Measurements from ENCODE around the gene ELFN1.

The ELFN1 gene

DNA sequence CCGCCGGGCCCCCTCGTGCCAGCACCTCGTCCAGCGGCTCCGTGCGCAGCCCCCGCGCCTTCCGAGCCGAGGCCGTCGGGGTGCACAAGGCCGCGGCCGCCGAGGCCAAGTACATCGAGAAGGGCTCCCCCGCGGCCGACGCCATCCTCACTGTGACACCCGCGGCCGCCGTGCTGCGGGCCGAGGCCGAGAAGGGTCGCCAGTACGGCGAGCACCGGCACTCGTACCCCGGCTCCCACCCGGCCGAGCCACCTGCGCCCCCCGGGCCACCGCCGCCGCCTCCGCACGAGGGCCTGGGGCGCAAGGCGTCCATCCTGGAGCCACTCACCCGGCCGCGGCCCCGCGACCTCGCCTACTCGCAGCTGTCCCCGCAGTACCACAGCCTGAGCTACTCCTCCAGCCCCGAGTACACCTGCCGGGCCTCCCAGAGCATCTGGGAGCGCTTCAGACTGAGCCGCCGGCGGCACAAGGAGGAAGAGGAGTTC, 76.5 kb downstream of the ELFN1 start:
- no peak for TF ChIP-seq GATA2 (IDR thresholded peaks at IDR 0.05; ENCODE audit: low read depth, low read length)
- TF ChIP-seq GATA3 (IDR thresholded peaks at IDR 0.05; ENCODE audit: low read depth, low read length) = no peak

DNA sequence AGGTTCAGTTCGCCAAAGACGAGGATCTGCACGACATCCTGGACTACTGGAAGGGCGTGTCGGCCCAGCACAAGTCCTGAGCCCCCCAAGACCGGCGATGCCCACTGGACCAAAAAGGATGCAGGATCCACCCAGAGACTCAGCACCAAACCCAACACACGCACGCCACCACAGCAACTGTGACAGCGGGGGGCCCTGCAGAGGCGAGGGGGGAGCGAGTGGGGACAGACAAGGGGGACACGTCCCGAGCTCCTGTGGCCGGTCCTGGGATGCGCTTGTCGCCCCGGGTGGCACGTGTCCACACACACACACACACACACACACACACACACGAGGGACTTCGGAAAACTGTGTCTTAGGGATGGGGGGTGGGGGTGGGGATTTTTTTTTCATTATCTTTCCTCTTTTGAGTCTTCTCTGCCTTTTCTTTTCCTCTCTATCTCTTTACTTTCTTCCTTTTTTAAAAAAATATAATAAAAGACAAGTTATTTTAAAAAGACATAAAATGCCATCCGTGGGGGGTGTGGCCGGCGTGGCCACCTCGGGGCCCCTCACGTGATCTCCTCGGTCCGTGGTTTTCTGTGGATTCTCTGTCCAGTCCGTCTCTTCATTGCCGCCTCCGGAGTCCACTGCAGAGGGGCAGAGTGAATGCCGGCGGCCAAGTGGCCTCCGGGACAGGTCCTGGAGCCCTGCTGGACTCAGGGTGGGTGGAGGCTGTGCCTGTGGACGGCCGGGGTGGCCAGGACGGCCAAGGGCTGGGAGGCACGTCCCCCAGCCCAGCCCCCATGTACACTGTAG, 77.1 kb downstream of the ELFN1 start:
- TF ChIP-seq GATA3 (IDR thresholded peaks at IDR 0.05; ENCODE audit: low read depth, low read length) = no peak
- TF ChIP-seq GATA2 (IDR thresholded peaks at IDR 0.05; ENCODE audit: low read depth, low read length) = no peak

DNA sequence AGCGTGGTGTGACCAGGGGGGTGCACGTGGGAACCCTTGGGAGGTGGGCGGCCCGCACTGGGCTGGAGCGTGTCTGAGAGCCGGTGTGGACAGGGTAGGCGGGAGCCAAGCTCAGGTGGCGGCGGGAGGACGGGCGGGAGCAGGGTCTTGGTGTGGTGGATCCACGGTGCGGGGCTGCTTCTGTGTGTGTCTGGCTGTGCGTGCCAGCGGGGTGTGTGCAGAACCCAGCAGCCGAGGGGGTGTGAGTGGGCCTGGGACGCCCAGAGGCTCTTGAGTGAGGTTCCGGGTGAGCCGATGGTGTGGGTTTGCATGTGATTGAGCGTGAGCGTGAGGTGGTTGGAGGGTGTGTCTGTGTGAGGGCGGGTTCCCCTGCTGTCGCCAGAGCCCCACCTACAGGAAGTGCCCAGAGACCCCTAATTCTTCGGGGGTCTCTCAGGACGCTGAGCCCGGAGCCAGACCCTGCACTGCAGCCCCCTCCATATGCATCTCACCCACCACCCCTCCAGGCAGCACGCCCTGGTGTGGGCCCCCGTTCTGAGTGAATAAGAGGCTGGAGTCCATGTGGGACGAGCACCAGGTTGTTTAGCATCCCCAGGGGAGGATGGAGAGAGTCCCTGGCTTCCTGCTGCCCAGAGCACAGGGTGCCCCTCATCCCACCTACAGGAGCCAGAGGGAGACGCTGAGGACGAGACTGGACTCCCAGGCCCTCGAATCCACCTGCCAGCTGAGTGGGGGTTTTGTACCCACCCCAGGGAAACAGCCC, 78.2 kb downstream of the ELFN1 start:
- TF ChIP-seq GATA3 (IDR thresholded peaks at IDR 0.05; ENCODE audit: low read depth, low read length) (no peak), GATA2 (IDR thresholded peaks at IDR 0.05; ENCODE audit: low read depth, low read length) (no peak)

DNA sequence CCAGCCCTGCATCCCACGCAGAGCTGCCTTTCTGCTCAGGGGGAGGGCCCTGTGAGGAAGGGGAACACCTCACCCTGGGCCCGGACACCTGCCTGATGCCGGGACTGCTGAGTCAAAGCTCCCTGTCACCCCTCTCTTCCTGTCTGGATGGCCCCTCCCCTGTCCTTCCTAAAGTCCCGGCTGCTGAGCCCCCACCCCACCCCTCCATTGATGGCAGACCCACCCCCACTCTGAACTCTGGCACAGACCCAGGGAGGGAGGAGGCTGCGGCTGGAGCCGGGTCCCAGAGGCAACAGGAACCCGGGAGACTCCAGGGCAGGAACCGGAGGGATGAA, 78.7 kb downstream of the ELFN1 start:
- TF ChIP-seq GATA3 (IDR thresholded peaks at IDR 0.05; ENCODE audit: low read depth, low read length) (no peak), GATA2 (IDR thresholded peaks at IDR 0.05; ENCODE audit: low read depth, low read length) (no peak)

DNA sequence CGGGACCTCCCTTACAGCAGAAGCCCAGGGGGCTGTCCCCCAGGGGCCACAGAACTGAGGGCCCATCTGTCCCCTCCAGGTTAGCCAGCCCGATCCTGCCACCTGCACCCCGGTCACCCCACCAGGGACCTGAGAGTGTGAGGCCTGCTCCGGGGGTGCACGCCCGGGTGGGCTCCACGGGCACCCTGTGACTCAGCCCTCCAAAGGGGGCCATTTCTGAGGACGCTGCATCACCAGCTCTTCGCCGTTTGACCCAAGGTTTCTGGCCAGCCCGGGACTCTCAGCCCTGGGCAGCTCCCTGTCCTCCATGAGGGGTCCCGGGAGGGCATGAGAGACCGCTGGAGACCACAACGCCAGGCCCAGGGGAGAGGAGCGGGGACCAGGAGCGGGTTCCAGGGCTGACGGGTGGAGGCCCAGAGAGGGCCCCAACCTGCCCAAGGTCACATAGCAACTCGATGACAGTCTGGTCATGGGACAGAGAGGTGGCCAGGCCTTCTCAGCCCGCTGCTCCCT, 79.3 kb downstream of the ELFN1 start:
- TF ChIP-seq GATA3 (IDR thresholded peaks at IDR 0.05; ENCODE audit: low read depth, low read length) = no peak
- TF ChIP-seq GATA2 (IDR thresholded peaks at IDR 0.05; ENCODE audit: low read depth, low read length) = no peak

DNA sequence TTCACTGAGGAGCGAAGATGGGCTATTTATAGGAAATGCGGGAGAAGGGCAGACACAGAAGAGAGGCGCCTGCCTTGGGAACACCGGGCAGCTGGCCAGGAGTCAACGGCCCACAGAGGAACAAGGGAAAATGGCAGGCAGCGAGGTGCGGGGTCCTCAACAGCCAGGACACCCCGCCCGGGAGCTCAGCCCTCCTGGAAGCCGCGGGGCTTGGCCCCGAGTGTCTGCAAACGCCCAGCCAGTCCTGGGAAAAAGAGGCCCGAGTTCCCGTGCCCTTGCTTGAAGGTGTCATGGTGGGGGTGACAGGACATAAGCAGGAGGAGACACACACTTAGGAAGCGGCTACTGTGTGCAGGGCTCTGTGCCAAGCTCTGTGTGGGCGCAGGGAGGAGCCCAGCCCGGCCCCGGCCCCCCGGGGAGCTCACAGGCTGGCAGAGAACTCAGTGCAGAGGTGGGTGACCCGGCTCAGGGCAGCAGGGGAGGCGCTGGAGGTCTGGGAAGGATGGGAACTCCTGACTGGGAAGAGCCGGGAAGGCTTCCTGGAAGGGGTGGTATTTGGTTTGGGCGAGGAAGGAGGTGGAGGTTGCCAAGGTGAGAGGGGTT, 79.9 kb downstream of the ELFN1 start:
- no peak for TF ChIP-seq GATA2 (IDR thresholded peaks at IDR 0.05; ENCODE audit: low read depth, low read length)
- TF ChIP-seq GATA3 (IDR thresholded peaks at IDR 0.05; ENCODE audit: low read depth, low read length) = no peak

DNA sequence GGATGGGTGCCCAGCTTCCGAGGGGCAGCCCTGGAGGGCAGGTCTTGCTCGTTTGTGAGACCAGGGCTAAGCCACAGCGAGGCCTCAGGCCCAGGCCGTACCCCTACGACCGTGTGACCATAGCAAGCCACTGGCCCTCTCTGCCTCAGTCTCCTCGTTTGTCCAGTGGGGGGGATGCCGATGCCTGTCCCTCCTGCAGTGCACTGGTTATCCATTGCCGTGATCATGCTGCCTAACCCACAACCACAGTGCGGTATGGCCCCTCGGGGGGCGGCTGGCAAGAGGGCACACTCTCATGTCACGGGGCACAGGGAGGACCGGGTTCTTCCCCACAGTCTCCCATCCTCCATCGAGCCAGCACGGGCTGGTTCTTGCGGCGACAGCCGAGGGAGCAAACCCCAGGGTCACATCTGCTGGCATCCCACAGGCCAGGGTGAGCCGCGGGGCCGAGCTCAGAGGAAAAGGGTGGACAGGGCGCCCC, 80.5 kb downstream of the ELFN1 start:
- TF ChIP-seq GATA3 (IDR thresholded peaks at IDR 0.05; ENCODE audit: low read depth, low read length) (no peak), GATA2 (IDR thresholded peaks at IDR 0.05; ENCODE audit: low read depth, low read length) (no peak)

- TF ChIP-seq GATA3 (IDR thresholded peaks at IDR 0.05; ENCODE audit: low read depth, low read length) (no peak), GATA2 (IDR thresholded peaks at IDR 0.05; ENCODE audit: low read depth, low read length) (no peak)
Observed at GRCh38 chr7:1752111-1752510, 82.0 kb downstream of the ELFN1 start.

- no peak for TF ChIP-seq GATA3 (IDR thresholded peaks at IDR 0.05; ENCODE audit: low read depth, low read length)
Observed at GRCh38 chr7:1752771-1753563, 82.9 kb downstream of the ELFN1 start.

- no peak for TF ChIP-seq GATA2 (IDR thresholded peaks at IDR 0.05; ENCODE audit: low read depth, low read length)
- TF ChIP-seq GATA3 (IDR thresholded peaks at IDR 0.05; ENCODE audit: low read depth, low read length) = no peak
Observed at GRCh38 chr7:1753564-1753867, 83.4 kb downstream of the ELFN1 start.

GRCh38 chr7:1754345-1754908, 84.3 kb downstream of the ELFN1 start:
- TF ChIP-seq GATA2 (IDR thresholded peaks at IDR 0.05; ENCODE audit: low read depth, low read length) = no peak
- TF ChIP-seq GATA3 (IDR thresholded peaks at IDR 0.05; ENCODE audit: low read depth, low read length) = no peak

- TF ChIP-seq GATA2 (IDR thresholded peaks at IDR 0.05; ENCODE audit: low read depth, low read length) (no peak), GATA3 (IDR thresholded peaks at IDR 0.05; ENCODE audit: low read depth, low read length) (no peak)
Observed at GRCh38 chr7:1755783-1756625, 85.9 kb downstream of the ELFN1 start.

DNA sequence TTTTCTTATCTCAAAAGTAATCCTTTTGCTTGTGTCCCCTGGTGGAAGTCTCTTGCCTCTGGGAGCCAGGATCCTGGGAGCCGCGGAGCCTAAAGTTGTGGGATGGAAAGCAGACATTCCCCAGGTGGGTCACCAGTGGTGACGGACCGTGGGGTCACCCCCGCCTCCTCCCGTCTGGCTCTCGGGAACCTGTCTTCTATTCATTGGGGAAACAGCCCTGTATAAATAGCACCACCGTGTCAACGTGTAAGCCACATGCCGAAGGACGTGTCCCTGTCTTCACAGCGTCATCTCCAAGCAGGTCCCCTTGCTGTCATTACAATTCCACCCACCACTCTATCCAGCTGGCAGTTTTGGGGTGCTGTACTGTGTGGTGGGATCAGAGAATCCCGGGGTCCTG, 87.5 kb downstream of the ELFN1 start:
- TF ChIP-seq GATA2 (IDR thresholded peaks at IDR 0.05; ENCODE audit: low read depth, low read length) (no peak), GATA3 (IDR thresholded peaks at IDR 0.05; ENCODE audit: low read depth, low read length) (no peak)

All from SH-SY5Y (cell line).